Measurements from ENCODE around the gene SNX10. TPM values are rescaled to one million over a fixed set of nuclear protein-coding genes. Genes with fewer than 3 reads are reported as not detected.

SNX10 gene
- polyA plus RNA-seq, 3 donors: 68.0 to 250 (median 219) TPM

GRCh38 chr7:26390016-26390415, 98.4 kb downstream of the SNX10 start:
- no peak overlapping the region for H3K4me2 ChIP-seq (replicated peaks; ENCODE audit: extremely low read depth, low read length, poor library complexity, severe bottlenecking)
- H3K36me3 Mint-ChIP-seq: peaks cover 0 to 5% of the 10 kb centered on the region in 2 donors
- H2AFZ ChIP-seq (ENCODE audit: insufficient read depth, low read depth, low read length, poor library complexity, severe bottlenecking): no peak overlapping the region
- no peak for TF ChIP-seq CTCF (IDR thresholded peaks at IDR 0.05)
- H3K4me1 Mint-ChIP-seq: peaks cover 10% of the 10 kb centered on the region
- no peak for DNase-seq
- peaks cover 4 to 10% of the 10 kb centered on the region in 2 donors for H3K27me3 ChIP-seq (ENCODE audit: control insufficient read depth in 2 of 2, insufficient read depth in 2 of 2, low read length in 2 of 2)
- intact Hi-C loops (cut with micrococcal nuclease): no loop called here
- H3K4me3 ChIP-seq (replicated peaks in 1 of 3; ENCODE audit: low read depth in 2 of 3, low read length in 3 of 3): no peak overlapping the region
- WGBS (ENCODE audit: insufficient coverage): 90% methylated on average over 1 of the region's 2 CpGs
- no peaks in the 10 kb centered on the region for H4K20me1 ChIP-seq (ENCODE audit: insufficient read depth, low read length)
- no peaks in the 10 kb centered on the region for H3K9me3 Mint-ChIP-seq
- no peak overlapping the region for H3K27ac ChIP-seq (ENCODE audit: low read depth in 1 of 2, low read length in 2 of 2)
- no peak overlapping the region for H3K4me3 Mint-ChIP-seq
- H3K27me3 Mint-ChIP-seq (ENCODE audit: low read depth in 3 of 3): peaks cover 13 to 24% (median 20%) of the 10 kb centered on the region in 3 donors
- peaks cover 9 to 11% of the 10 kb centered on the region in 2 donors for H3K4me1 ChIP-seq (ENCODE audit: control insufficient read depth in 1 of 2, insufficient read depth in 2 of 2, low read length in 2 of 2)
- H3K9ac ChIP-seq (ENCODE audit: insufficient read depth, low read length, poor library complexity, severe bottlenecking): no peak overlapping the region
- H3K36me3 ChIP-seq (replicated peaks in 1 of 2; ENCODE audit: control insufficient read depth in 1 of 2, insufficient read depth in 2 of 2, low read length in 2 of 2): no peaks in the 10 kb centered on the region
- no peak overlapping the region for H3K27ac Mint-ChIP-seq
- H3K9me3 ChIP-seq (replicated peaks in 1 of 2; ENCODE audit: control insufficient read depth in 1 of 2, insufficient read depth in 1 of 2, low read length in 2 of 2): no peaks in the 10 kb centered on the region
- H3K79me2 ChIP-seq (ENCODE audit: insufficient read depth, low read length): no peaks in the 10 kb centered on the region

- H3K27me3 Mint-ChIP-seq (ENCODE audit: low read depth in 3 of 3): peaks cover 10 to 21% (median 18%) of the 10 kb centered on the region in 3 donors
- WGBS (ENCODE audit: insufficient coverage): no CpG with 5 or more reads among the region's 3 CpGs
- H3K4me3 ChIP-seq (replicated peaks in 1 of 3; ENCODE audit: low read depth in 2 of 3, low read length in 3 of 3): no peak overlapping the region
Measured at GRCh38 chr7:26393818-26394217, 102.2 kb downstream of the SNX10 start.

More at GRCh38 chr7:26393818-26394217, 102.2 kb downstream of the SNX10 start:
- no peak for TF ChIP-seq CTCF (IDR thresholded peaks at IDR 0.05)
- H3K27ac Mint-ChIP-seq: no peak overlapping the region
- Histone ChIP-seq H3K27ac (ENCODE audit: low read depth in 1 of 2, low read length in 2 of 2) (no peak overlapping the region), H3K4me2 (replicated peaks; ENCODE audit: extremely low read depth, low read length, poor library complexity, severe bottlenecking) (no peak overlapping the region), H3K27me3 (ENCODE audit: control insufficient read depth in 2 of 2, insufficient read depth in 2 of 2, low read length in 2 of 2) (peaks cover 4 to 12% of the 10 kb centered on the region in 2 donors), H2AFZ (ENCODE audit: insufficient read depth, low read depth, low read length, poor library complexity, severe bottlenecking) (no peak overlapping the region), H3K79me2 (ENCODE audit: insufficient read depth, low read length) (no peaks in the 10 kb centered on the region), H3K36me3 (replicated peaks in 1 of 2; ENCODE audit: control insufficient read depth in 1 of 2, insufficient read depth in 2 of 2, low read length in 2 of 2) (no peaks in the 10 kb centered on the region), H3K9me3 (replicated peaks in 1 of 2; ENCODE audit: control insufficient read depth in 1 of 2, insufficient read depth in 1 of 2, low read length in 2 of 2) (no peaks in the 10 kb centered on the region), H3K4me1 (ENCODE audit: control insufficient read depth in 1 of 2, insufficient read depth in 2 of 2, low read length in 2 of 2) (peaks cover 5 to 8% of the 10 kb centered on the region in 2 donors), H3K9ac (ENCODE audit: insufficient read depth, low read length, poor library complexity, severe bottlenecking) (no peak overlapping the region), H4K20me1 (ENCODE audit: insufficient read depth, low read length) (no peaks in the 10 kb centered on the region)
- H3K4me1 Mint-ChIP-seq: peaks cover 5% of the 10 kb centered on the region
- no peak for DNase-seq
- intact Hi-C loops (cut with micrococcal nuclease): no loop called here
- no peaks in the 10 kb centered on the region for H3K9me3 Mint-ChIP-seq
- peaks cover 0 to 6% of the 10 kb centered on the region in 2 donors for H3K36me3 Mint-ChIP-seq
- no peak overlapping the region for H3K4me3 Mint-ChIP-seq
